GM10266 (cell line): ENCODE data around the gene TTLL10.
A peak's percentile ranks its signal among the peaks of the same experiment; 100 is the strongest.
"Not testable (repeated sequence)": the region's sequence is repeated elsewhere in the genome, so short reads cannot be mapped to it uniquely, and the experiment has no call there.

Experiments used
- DNase-seq: peaks from one replicate; pipeline ENCODE4 v3.0.0; 2012; ENCODE audit errors: extremely low spot score
- CTCF ChIP-seq: IDR thresholded peaks from 2 replicates; pipeline ENCODE4 v1.5.1; 2012; ENCODE audit warnings: mild to moderate bottlenecking, low read depth; ENCODE audit not compliant: control insufficient read depth, insufficient read depth; ENCODE audit errors: missing control alignments

The TTLL10 gene

GRCh38 chr1:1169429-1170214 lies 4.1 kb upstream of the TTLL10 start:
- DNase-seq: no peak
- TF ChIP-seq CTCF: no peak

- DNase-seq: no peak
- TF ChIP-seq CTCF: no peak
Measured at GRCh38 chr1:1170215-1171091, 3.2 kb upstream of the TTLL10 start.

- no peak for TF ChIP-seq CTCF
- no peak for DNase-seq
Measured at GRCh38 chr1:1171161-1171545, 2.5 kb upstream of the TTLL10 start.

GRCh38 chr1:1171546-1172340 lies 1.9 kb upstream of the TTLL10 start:
- peak; percentile 74 for DNase-seq
- TF ChIP-seq CTCF: no peak

- no peak for TF ChIP-seq CTCF
- no peak for DNase-seq
Measured at GRCh38 chr1:1173061-1173792, 453 bp upstream of the TTLL10 start.

GRCh38 chr1:1175221-1176062 lies 1.8 kb downstream of the TTLL10 start:
- no peak for DNase-seq
- TF ChIP-seq CTCF: no peak

GRCh38 chr1:1176063-1176761 lies 2.5 kb downstream of the TTLL10 start:
- not testable (repeated sequence) for DNase-seq
